ENCODE measurements around the gene TRANK1.
"Not testable (repeated sequence)": the region's sequence is repeated elsewhere in the genome, so short reads cannot be mapped to it uniquely, and the experiment has no call there.

Gene TRANK1

GRCh38 chr3:36919439-36920160, 25.3 kb downstream of the TRANK1 start:
- DNase-seq (ENCODE audit: low read depth in 2 of 2): no peak

- DNase-seq (ENCODE audit: low read depth in 2 of 2): no peak
Measured at GRCh38 chr3:36918050-36918449, 26.8 kb downstream of the TRANK1 start.

- peak; percentile 39 to 45 for DNase-seq (ENCODE audit: low read depth in 2 of 2)
Measured at GRCh38 chr3:36911990-36912804, 32.7 kb downstream of the TRANK1 start.

DNA sequence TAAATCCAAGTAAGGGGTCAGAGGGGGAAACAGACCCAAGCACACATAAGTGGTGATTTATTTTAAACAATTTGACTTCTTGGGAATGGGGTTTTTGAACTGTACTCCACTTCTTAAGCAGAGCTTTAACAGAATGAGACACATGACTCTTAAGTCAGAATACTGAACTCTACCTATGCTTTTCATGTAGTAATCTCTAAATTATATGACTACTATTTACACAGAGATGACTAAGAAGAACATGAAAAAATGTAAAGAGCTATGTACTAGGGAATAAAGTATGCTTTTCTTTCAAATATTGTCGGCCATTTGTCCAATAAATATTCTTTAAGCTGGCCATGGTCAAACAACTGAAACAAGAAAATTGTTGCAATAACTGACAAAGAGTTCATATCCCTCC, 35.2 kb downstream of the TRANK1 start:
- no peak for DNase-seq (ENCODE audit: low read depth in 2 of 2)

DNA sequence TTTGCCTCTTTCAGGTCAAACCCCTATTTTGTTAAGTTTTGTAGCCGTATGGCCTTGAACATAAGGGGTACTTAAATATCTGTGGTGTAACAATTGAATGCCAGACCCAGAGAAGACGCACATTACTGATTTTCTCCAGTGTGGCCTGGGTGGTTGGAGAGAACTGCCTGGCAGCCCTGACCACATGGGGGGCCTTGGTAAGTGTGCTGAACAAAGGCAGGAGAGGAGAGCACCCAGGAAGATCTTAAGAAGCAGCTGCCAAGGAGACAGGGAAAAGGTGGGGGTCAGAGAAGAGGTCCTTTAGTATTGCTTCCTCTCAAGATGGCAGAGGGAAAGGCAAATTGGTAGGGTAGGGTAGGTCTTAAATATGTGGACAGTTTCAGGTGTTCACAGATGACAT, 35.7 kb downstream of the TRANK1 start:
- DNase-seq (ENCODE audit: low read depth in 2 of 2): no peak

DNA sequence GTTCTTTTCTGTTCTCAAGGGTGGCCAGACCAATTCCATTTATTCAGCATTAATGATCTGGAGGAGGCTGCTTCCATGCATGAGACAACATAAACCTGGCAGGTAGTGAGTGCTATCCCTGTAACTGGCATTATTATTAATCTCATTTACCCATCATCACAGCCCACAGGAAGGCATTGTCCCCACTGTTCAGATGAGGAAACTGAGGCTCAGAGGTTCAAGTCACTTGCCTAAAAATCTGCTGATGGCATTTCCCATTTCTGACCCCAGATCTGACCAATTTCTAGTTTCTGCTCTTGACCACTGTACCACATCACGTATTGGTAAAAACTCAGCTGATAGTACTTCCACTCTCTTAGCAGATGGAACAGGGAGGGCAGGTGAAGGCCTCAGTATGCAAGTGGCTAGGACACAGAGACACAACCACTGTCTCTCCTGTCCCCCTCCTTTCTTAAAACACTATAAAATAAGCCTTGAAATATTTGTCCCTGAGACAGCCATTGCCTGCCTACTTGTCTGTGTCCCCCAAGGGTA, 36.1 kb downstream of the TRANK1 start:
- no peak for DNase-seq (ENCODE audit: low read depth in 2 of 2)

- no peak for DNase-seq (ENCODE audit: low read depth in 2 of 2)
Measured at GRCh38 chr3:36907911-36908646, 36.8 kb downstream of the TRANK1 start.

GRCh38 chr3:36906504-36907149, 38.2 kb downstream of the TRANK1 start:
- no peak for DNase-seq (ENCODE audit: low read depth in 2 of 2)

DNA sequence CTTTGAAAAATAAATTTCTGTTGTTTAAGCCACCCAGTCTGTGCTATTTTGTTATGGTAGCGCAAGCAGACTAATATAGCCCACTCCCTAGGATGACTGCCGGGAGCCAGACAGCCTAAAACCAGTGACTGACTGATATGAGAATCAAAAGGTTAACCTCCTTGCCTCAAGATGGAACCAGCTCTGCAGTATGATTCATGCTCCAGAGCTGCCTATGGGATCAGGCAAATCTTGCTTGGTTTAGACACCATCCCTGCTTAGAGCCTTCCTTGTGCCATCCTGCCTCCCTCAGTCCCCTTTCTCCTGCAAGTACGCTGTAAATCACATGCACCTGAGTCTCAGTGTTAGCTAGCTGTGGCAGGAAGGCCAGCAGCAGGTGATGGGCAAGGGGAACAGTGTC, 39.3 kb downstream of the TRANK1 start:
- DNase-seq (ENCODE audit: low read depth in 2 of 2): no peak

- no peak for DNase-seq (ENCODE audit: low read depth in 2 of 2)
Measured at GRCh38 chr3:36904641-36905040, 40.2 kb downstream of the TRANK1 start.

DNA sequence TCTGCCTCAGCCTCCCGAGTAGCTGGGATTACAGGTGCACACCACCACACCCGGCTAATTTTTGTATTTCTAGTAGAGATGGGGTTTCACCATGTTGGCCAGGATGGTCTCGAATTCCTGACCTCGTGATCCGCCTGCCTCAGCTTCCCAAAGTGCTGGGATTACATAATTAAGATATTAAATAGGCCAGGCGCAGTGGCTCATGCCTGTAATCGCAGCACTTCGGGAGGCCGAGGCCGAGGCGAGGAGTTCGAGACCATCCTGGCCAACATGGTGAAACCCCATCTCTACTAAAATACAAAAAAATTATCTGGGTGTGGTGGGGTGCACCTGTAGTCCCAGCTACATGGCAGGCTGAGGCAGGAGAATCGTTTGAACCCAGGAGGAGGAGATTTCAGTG, 40.8 kb downstream of the TRANK1 start:
- DNase-seq (ENCODE audit: low read depth in 2 of 2): not testable (repeated sequence)

DNA sequence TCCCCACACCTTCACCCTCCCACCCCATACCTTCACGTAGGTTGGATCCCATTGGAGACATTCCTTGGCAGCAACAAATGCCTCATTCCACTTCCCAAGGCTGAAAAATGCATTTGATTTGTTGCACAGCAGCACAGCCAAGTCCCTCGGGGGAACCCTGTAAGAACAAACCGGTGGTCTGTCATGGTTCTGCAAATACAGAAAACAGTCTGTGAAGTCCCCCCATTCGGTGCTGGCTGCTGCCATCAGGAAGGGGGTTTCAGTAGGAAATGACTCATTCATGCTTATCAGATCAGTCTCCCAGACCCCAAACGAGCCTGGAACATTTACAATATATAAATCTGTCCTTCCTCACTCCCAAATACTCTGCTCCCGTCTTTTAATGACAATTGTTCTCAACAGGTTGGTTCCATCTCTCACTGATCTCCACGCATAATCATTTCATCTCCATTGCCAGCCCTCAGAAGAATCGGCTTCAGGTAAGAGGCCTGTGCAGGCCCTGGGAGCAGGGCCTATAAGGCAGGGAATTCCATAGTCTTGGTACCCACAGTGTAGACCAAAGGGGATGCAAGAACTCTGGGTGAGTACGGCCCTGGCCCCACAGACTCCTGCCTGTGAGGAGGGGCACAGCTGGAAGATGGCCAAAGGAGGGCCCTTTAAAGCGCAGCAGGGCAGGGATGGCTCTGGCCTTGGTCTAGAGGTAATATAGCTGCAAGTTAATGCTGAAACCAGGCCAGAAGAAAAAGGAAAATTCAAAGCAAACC, 41.6 kb downstream of the TRANK1 start:
- DNase-seq (ENCODE audit: low read depth in 2 of 2): no peak

GRCh38 chr3:36901588-36901987, 43.3 kb downstream of the TRANK1 start:
- no peak for DNase-seq (ENCODE audit: low read depth in 2 of 2)

- DNase-seq (ENCODE audit: low read depth in 2 of 2): no peak
Measured at GRCh38 chr3:36900474-36901443, 44.1 kb downstream of the TRANK1 start.

DNA sequence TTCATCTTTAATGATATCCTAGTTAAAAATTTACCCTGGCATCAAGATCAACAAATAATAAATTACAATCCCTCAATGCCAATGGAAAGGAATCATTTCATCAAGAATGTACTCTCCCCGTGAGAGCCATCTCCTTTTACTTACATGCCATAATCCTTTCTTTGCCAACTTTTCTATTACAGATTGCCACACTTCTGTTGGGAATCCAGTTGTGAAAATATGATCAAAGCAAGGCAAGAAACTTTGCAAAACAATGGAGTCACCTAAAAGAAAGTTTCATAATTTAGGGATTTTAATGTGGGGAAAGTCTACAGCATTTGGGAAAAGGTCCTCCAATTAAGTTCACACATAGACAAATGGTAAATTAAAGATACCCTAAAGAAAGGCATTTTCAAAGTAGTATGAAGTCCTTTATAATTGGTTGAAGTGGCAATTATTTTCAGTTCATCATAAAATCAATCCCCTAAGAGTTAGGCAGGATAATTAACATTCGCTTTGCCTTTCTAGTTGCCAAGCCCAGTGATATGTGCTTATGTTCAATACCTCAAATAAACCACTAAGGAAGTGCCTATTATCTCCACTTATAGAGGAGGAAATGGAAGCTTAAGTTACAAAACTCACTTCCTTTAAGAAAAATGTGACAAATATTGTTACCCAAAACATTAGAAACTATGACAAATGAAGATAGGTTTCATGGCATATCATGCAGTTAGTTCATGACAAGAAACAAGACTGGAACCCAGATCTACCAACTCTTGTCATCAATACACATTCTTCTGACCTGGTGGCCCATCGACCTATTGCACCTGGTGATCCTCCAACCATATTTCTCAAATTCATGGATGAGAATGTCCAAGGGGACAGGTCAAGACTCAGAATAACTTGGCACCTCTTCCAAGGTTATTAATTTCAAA, 49.1 kb downstream of the TRANK1 start:
- DNase-seq (ENCODE audit: low read depth in 2 of 2): no peak

DNA sequence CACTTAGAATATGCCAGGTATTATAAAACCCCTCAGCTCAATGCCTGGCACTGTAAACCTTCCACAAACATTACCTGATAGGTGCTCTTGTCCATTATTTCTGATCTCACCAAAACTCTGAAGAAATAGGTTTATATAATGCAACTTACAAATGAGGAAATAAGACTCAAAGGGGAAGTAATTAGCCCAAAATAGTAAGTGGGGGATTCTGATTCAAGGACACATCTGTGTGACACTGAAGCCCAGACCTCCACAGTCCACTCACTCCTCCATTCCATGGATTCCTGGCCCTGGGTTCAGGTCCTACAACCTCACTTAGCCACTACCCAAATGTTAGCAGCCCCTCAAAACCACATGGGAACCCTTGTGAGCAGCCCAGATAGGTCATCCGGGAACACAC, 49.9 kb downstream of the TRANK1 start:
- no peak for DNase-seq (ENCODE audit: low read depth in 2 of 2)

DNA sequence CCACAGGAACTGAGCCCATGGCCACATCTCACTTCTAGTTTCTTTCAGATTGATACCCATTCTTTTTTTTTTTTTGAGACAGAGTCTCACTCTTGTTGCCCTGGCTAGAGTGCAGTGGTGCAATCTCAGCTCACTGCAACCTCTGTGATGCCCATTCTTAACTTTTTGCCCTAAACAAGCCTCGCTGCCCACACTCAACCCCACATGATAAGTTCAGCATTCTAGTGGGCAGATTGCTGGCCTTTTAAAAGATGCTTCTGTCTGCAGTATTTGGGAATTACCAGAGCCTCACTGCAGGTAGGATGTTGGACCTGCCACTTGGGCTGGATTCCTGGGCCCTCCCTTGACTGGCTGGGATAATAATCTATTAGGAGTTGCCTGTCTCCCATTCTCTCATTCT, 51.0 kb downstream of the TRANK1 start:
- DNase-seq (ENCODE audit: low read depth in 2 of 2): no peak

DNA sequence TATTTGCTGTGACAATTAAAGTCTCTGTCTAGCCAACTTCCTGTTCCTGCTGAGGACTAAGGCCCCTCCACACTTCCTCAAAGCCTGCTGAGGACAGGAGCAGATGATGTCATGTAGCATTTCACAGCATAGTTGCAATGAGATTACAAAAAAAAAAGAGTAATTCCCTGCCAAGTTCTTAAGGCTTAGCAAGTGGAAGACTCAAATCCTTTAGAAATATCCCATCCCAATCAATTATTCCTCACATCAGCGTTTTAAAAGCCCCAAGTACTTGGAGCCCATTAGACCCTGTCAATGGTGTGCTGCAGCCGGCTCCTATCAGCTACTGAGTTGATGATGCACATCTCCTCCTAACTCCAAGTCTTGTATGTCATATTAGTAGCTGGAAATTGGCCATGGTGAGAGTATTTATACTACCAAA, 51.7 kb downstream of the TRANK1 start:
- DNase-seq (ENCODE audit: low read depth in 2 of 2): peak; percentile 27 to 33
